Right atrium auricular region (tissue), 2 donors: ENCODE data around the gene GFY. TPM values are rescaled to one million over a fixed set of nuclear protein-coding genes. Genes with fewer than 3 reads are reported as not detected.

Experiments
- DNase-seq: peaks from one replicate; pipeline ENCODE4 v3.0.0-alpha.2; 2019; ENCODE audit warnings: low spot score
- H3K27ac ChIP-seq, 2 donors: fragments of 200-600 bp; sonication (generic); 1 replicate in 1 of 2; 2 replicates in 1 of 2; pipeline ENCODE4 v1.5.1; 2016 to 2019
- H3K27me3 ChIP-seq, 2 donors: fragments of 200-600 bp; sonication (generic); one replicate each; pipeline versions ENCODE4 v1.5.1 to v1.6.0; 2017 to 2019
- H3K36me3 ChIP-seq: fragments of 200-600 bp; sonication (generic); one replicate; pipeline ENCODE4 v1.5.1; 2016
- H3K4me1 ChIP-seq, 2 donors: fragments of 200-600 bp; sonication (generic); one replicate each; pipeline versions ENCODE4 v1.5.1 to v1.6.0; 2017 to 2019
- H3K4me3 ChIP-seq, 2 donors: fragments of 200-600 bp; sonication (generic); 1 replicate in 1 of 2; 2 replicates in 1 of 2; pipeline ENCODE4 v1.5.1; 2017 to 2019; ENCODE audit warnings: mild to moderate bottlenecking in 1 of 2, moderate library complexity in 1 of 2
- H3K9me3 ChIP-seq, 2 donors: fragments of 200-600 bp; sonication (generic); one replicate each; pipeline ENCODE4 v1.5.1; 2019
- total RNA-seq, 2 donors: library from RNA; depleted of rRNA; stranded (reverse); fragments of >200 nt; gene quantifications; one replicate each; pipeline ENCODE4 v1.1.0, GENCODE V29; 2016
- TF ChIP-seq, protein P1 (sequence below), 2 donors: fragments of 200-600 bp; sonication (generic); IDR thresholded peaks; one replicate each; pipeline ENCODE4 v1.5.1; 2019; ENCODE audit warnings: antibody characterized with exemption in 2 of 2

The GFY gene
- total RNA-seq, 2 donors from 2014 or later: not detected

DNA sequence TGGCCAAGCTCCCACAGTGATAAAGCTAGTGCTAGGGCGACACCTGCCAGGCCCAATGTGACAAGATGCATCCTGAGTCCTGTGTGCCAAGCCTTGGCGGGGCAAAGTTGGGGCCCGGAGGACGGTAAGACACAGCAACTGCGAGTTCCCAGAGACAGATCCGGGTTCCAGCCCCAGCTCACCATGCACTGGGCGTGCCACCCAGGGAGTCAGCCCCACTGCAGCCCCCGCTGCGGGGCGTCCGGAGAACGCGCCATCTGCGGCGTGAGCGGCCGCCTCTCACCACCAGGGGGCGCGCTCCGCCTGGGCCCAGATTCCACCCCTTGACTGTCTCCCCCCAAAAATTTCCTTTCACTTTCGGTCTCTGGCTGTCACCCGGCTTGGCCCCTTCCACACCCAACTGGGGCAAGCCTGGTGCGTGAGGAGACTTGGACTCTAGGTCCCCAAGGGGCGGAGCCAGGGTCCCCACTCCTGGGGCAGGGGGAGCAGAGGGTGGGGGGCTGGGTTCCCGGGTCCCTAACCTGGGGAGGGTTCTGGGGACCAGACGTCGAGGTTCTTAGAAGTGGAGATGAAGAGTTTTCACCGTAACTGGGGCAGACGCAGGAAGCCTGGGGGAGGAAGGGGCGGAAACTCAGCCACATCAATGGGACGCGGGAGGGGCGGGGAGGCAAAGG, 48.8 kb downstream of the GFY start, which contains the start of gene FLT3LG:
Gene FLT3LG, plus strand, starts transcription at position 348 of the 674 bp plus-strand sequence. CDS start 425 bp downstream, outside the sequence.
- H3K27me3 ChIP-seq: no peaks in the 10 kb centered on the region

DNA sequence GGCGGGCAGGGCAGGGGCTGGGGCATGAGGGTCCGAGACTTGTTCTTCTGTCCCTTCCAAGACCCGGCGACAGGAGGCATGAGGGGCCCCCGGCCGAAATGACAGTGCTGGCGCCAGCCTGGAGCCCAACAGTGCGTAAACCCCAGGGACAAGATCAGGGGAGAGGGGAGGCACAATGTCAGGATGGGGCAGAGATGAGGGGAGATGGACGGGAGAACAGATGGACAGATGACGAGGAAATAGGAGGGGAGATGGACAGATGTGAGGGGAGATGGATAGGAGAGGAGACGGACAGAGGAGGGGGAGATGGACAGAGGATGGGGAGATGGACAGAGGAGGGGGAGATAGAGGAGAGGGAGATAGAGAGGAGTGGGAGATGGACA, 49.3 kb downstream of the GFY start:
- H3K4me3 ChIP-seq: peak overlapping the region; percentile 63 to 76
- TF ChIP-seq, protein P1, sequence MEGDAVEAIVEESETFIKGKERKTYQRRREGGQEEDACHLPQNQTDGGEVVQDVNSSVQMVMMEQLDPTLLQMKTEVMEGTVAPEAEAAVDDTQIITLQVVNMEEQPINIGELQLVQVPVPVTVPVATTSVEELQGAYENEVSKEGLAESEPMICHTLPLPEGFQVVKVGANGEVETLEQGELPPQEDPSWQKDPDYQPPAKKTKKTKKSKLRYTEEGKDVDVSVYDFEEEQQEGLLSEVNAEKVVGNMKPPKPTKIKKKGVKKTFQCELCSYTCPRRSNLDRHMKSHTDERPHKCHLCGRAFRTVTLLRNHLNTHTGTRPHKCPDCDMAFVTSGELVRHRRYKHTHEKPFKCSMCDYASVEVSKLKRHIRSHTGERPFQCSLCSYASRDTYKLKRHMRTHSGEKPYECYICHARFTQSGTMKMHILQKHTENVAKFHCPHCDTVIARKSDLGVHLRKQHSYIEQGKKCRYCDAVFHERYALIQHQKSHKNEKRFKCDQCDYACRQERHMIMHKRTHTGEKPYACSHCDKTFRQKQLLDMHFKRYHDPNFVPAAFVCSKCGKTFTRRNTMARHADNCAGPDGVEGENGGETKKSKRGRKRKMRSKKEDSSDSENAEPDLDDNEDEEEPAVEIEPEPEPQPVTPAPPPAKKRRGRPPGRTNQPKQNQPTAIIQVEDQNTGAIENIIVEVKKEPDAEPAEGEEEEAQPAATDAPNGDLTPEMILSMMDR (IDR thresholded peaks at IDR 0.05): no peak
- no peaks in the 10 kb centered on the region for H3K27me3 ChIP-seq
- no peaks in the 10 kb centered on the region for H3K36me3 ChIP-seq
- H3K27ac ChIP-seq: peak overlapping the region; percentile 83 to 90
- peaks cover 0 to 38% of the 10 kb centered on the region in 2 donors for H3K4me1 ChIP-seq
- no peaks in the 10 kb centered on the region for H3K9me3 ChIP-seq
- DNase-seq: no peak

More for the DNA sequence above, 48.8 kb downstream of the GFY start, which contains the start of gene FLT3LG:
- H3K27ac ChIP-seq: peak within 1 kb of the TSS; percentile 83 to 90
- no peaks in the 10 kb centered on the region for H3K9me3 ChIP-seq
- DNase-seq: peak; percentile 82
- H3K4me3 ChIP-seq: peak within 1 kb of the TSS; percentile 63 to 76
- H3K36me3 ChIP-seq: no peaks in the 10 kb centered on the region
- TF ChIP-seq, protein P1 (IDR thresholded peaks at IDR 0.05): peak; percentile 98 to 100
- peaks cover 0 to 43% of the 10 kb centered on the region in 2 donors for H3K4me1 ChIP-seq

DNA sequence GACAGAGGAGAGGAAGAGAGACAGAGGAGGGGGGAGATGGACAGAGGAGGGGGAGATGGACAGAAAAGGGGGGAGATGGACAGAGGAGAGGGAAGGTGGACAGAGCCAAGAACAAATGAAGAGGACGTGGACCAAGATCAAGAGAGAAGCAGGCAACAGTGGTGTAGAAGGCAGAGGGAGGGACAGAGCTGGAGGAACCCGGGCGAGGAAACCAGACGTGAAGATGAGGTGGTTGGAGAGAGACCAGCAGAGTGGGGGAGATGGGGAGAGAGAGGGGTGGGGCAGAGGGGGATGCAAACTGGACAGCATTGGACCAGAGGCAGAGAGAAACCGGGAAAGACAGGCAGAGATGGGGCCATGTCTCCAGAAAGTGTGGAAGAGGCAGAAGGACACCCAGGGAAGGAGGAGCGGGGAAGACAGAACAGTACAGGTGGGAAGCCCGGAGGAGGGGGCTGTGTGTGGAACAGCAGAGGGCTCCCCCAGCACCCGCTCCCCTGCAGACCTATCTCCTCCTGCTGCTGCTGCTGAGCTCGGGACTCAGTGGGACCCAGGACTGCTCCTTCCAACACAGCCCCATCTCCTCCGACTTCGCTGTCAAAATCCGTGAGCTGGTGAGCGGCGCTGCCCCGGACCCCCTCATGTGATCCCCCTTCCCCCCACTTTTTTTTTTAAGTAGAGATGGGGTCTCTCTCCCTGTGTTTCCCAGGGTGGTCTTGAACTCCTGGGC, 50.2 kb downstream of the GFY start:
- Histone ChIP-seq H3K4me1 (peaks cover 0 to 32% of the 10 kb centered on the region in 2 donors), H3K27me3 (no peaks in the 10 kb centered on the region), H3K4me3 (no peak overlapping the region), H3K9me3 (no peaks in the 10 kb centered on the region), H3K27ac (peak overlapping the region; percentile 39 to 83), H3K36me3 (no peaks in the 10 kb centered on the region)
- TF ChIP-seq, protein P1 (IDR thresholded peaks at IDR 0.05): no peak
- no peak for DNase-seq

DNA sequence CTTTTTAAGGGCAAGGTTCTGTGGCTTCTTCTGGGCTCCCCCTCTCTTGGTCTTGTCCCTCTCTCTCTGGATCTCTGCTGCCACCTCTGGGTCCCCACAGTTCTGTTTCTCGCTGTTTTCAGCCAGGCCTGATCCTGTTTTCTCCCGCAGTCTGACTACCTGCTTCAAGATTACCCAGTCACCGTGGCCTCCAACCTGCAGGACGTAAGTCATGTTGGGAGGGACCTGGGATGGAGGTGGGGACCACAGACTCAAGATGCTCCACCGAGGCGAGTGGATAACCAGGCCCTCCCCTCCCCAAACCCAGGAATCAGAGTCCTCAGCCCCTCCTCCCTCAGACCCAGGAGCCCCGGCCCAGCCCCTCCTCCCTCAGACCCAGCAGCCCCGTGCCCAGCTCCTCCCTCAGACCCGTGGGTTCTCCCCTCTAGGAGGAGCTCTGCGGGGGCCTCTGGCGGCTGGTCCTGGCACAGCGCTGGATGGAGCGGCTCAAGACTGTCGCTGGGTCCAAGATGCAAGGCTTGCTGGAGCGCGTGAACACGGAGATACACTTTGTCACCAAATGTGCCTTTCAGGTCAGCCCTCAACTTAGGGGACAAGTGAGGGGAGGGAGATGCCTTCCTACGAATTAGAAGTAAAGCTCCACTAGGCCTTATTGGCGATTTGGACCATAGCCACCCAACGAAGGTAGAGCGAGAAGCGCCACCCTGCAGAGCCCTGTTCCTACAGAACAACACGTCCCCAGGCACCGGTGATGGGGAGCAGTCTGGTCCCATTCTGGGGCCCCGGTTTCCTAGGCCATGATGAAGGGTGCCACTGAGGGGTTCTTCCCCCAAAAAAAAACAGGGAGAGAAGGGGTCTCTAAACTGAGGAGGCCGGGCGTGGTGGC, 51.0 kb downstream of the GFY start:
- H3K27ac ChIP-seq: peak overlapping the region in 1 of 2 donors; percentile 39
- DNase-seq: no peak

More for the DNA sequence above, 51.0 kb downstream of the GFY start:
- Histone ChIP-seq H3K9me3 (no peaks in the 10 kb centered on the region), H3K27me3 (no peaks in the 10 kb centered on the region), H3K36me3 (no peaks in the 10 kb centered on the region), H3K4me3 (no peak overlapping the region), H3K4me1 (peaks cover 0 to 32% of the 10 kb centered on the region in 2 donors)
- TF ChIP-seq, protein P1 (IDR thresholded peaks at IDR 0.05): peak in 1 of 2 donors; percentile 49

Other genes starting within 250 kb of the GFY start
- under 1 TPM; 0.56 to 0.90 TPM for gene SLC6A16, start 100.2 kb upstream of the GFY start, total RNA-seq
- gene CD37, start 90.0 kb upstream of the GFY start, total RNA-seq: 10 to 100 TPM in 1 of 2 donors, 1 to 10 TPM in 1; 2.6 to 12.1 TPM
- gene TEAD2, start 63.0 kb upstream of the GFY start, total RNA-seq: 10 to 100 TPM; 39.8 to 45.3 TPM
- gene DKKL1, start 61.5 kb upstream of the GFY start, total RNA-seq: not detected
- not detected for gene KASH5, start 37.1 kb upstream of the GFY start, total RNA-seq
- not detected for gene PTH2, start 1.9 kb upstream of the GFY start, total RNA-seq
- under 1 TPM; 0.59 to 0.67 TPM for gene SLC17A7, start 16.1 kb downstream of the GFY start, total RNA-seq
- 10 to 100 TPM; 55.8 to 61.5 TPM for gene PIH1D1, start 26.4 kb downstream of the GFY start, total RNA-seq
- 10 to 100 TPM in 1 of 2 donors, 1 to 10 TPM in 1; 9.5 to 18.5 TPM for gene ALDH16A1, start 27.8 kb downstream of the GFY start, total RNA-seq
- 1 to 10 TPM; 1.1 to 2.6 TPM for gene FLT3LG, start 48.8 kb downstream of the GFY start, total RNA-seq
- 1,000 to 10,000 TPM in 1 of 2 donors, 100 to 1,000 TPM in 1; 765 to 1,868 TPM for gene RPL13A, start 62.2 kb downstream of the GFY start, total RNA-seq
- gene RPS11, start 71.0 kb downstream of the GFY start, total RNA-seq: 1,000 to 10,000 TPM; 1,048 to 2,648 TPM
- 100 to 1,000 TPM in 1 of 2 donors, 10 to 100 TPM in 1; 98.2 to 123 TPM for gene FCGRT, start 87.3 kb downstream of the GFY start, total RNA-seq
- 10 to 100 TPM; 15.8 to 17.2 TPM for gene RCN3, start 102.6 kb downstream of the GFY start, total RNA-seq
- gene NOSIP, start 155.2 kb downstream of the GFY start, total RNA-seq: 10 to 100 TPM; 39.0 to 62.3 TPM
- gene PRRG2, start 155.9 kb downstream of the GFY start, total RNA-seq: 1 to 10 TPM in 1 of 2 donors, under 1 TPM in 1; 0.63 to 2.3 TPM
- 10 to 100 TPM in 1 of 2 donors, 1 to 10 TPM in 1; 6.6 to 13.3 TPM for gene PRR12, start 165.8 kb downstream of the GFY start, total RNA-seq
- gene RRAS, start 214.8 kb downstream of the GFY start, total RNA-seq: 10 to 100 TPM; 60.9 to 83.5 TPM
- 10 to 100 TPM; 14.3 to 22.3 TPM for gene SCAF1, start 216.8 kb downstream of the GFY start, total RNA-seq
- gene IRF3, start 240.5 kb downstream of the GFY start, total RNA-seq: 10 to 100 TPM; 33.2 to 34.0 TPM
- gene BCL2L12, start 240.5 kb downstream of the GFY start, total RNA-seq: 1 to 10 TPM; 5.7 to 6.5 TPM